ENCODE data around the gene TDRD3. TPM values are rescaled to one million over a fixed set of nuclear protein-coding genes. Genes with fewer than 3 reads are reported as not detected.

Gene TDRD3
- total RNA-seq, 4 donors from 2014 or later, result 28.5 to 47.8 (median 41.3) TPM

- Histone ChIP-seq H3K27ac (no peak overlapping the region), H3K4me1 (no peaks in the 10 kb centered on the region), H3K36me3 (peaks cover 0 to 2% of the 10 kb centered on the region in 2 donors), H3K27me3 (no peaks in the 10 kb centered on the region), H3K9me3 (no peaks in the 10 kb centered on the region), H3K4me3 (replicated peaks in 1 of 3) (no peak overlapping the region)
- 82 to 86% methylated on average over 1 of the region's 1 CpG for WGBS, 2 donors
- TF ChIP-seq POLR2A (IDR thresholded peaks at IDR 0.05) (no peak), CTCF (IDR thresholded peaks at IDR 0.05) (no peak)
- no peak for DNase-seq
- intact Hi-C loops (cut with DNase I), result no loop called here
These were observed 97.3 kb downstream of the TDRD3 start for GRCh38 chr13:60494296-60494695.

- intact Hi-C loops (cut with DNase I), result no loop called here
- TF ChIP-seq CTCF (IDR thresholded peaks at IDR 0.05) (no peak), POLR2A (IDR thresholded peaks at IDR 0.05) (no peak)
- 87 to 94% methylated on average over 1 of the region's 1 CpG for WGBS, 2 donors
- Histone ChIP-seq H3K36me3 (peaks cover 0 to 9% of the 10 kb centered on the region in 2 donors), H3K4me3 (replicated peaks in 1 of 3) (no peak overlapping the region), H3K27me3 (no peaks in the 10 kb centered on the region), H3K9me3 (no peaks in the 10 kb centered on the region), H3K27ac (no peak overlapping the region), H3K4me1 (no peaks in the 10 kb centered on the region)
- no peak for DNase-seq
These were observed 104.2 kb downstream of the TDRD3 start for GRCh38 chr13:60501236-60501635.

GRCh38 chr13:60509601-60510386 lies 112.8 kb downstream of the TDRD3 start:
- TF ChIP-seq CTCF (IDR thresholded peaks at IDR 0.05) (no peak), POLR2A (IDR thresholded peaks at IDR 0.05) (no peak)
- 71 to 77% methylated on average over 3 of the region's 3 CpGs for WGBS, 2 donors
- H3K4me1 ChIP-seq, result no peaks in the 10 kb centered on the region
- no peaks in the 10 kb centered on the region for H3K9me3 ChIP-seq
- no peak overlapping the region for H3K4me3 ChIP-seq (replicated peaks in 1 of 3)
- no peak for DNase-seq
- peaks cover 8 to 13% of the 10 kb centered on the region in 2 donors for H3K36me3 ChIP-seq
- H3K27ac ChIP-seq, result no peak overlapping the region
- no peaks in the 10 kb centered on the region for H3K27me3 ChIP-seq
- intact Hi-C loops (cut with DNase I), result no loop called here

- Histone ChIP-seq H3K4me1 (no peaks in the 10 kb centered on the region), H3K27me3 (no peaks in the 10 kb centered on the region), H3K4me3 (replicated peaks in 1 of 3) (no peak overlapping the region), H3K9me3 (no peaks in the 10 kb centered on the region), H3K36me3 (peaks cover 8 to 13% of the 10 kb centered on the region in 2 donors), H3K27ac (no peak overlapping the region)
- DNase-seq, result no peak
- TF ChIP-seq POLR2A (IDR thresholded peaks at IDR 0.05), result no peak
- TF ChIP-seq CTCF (IDR thresholded peaks at IDR 0.05), result no peak
- intact Hi-C loops (cut with DNase I), result no loop called here
- WGBS, 2 donors, result 91 to 99% methylated on average over 2 of the region's 2 CpGs
These were observed 114.6 kb downstream of the TDRD3 start for GRCh38 chr13:60511637-60512036.

GRCh38 chr13:60514891-60515290 lies 117.9 kb downstream of the TDRD3 start:
- Histone ChIP-seq H3K36me3 (peaks cover 8 to 13% of the 10 kb centered on the region in 2 donors), H3K27me3 (no peaks in the 10 kb centered on the region)

More at GRCh38 chr13:60514891-60515290, 117.9 kb downstream of the TDRD3 start:
- H3K9me3 ChIP-seq, result no peaks in the 10 kb centered on the region
- H3K27ac ChIP-seq, result no peak overlapping the region
- 95 to 96% methylated on average over 1 of the region's 1 CpG for WGBS, 2 donors
- no peak for TF ChIP-seq POLR2A (IDR thresholded peaks at IDR 0.05)
- no peak for TF ChIP-seq CTCF (IDR thresholded peaks at IDR 0.05)
- H3K4me3 ChIP-seq (replicated peaks in 1 of 3), result no peak overlapping the region
- H3K4me1 ChIP-seq, result no peaks in the 10 kb centered on the region
- no peak for DNase-seq
- intact Hi-C loops (cut with DNase I), result no loop called here
